T-helper 2 cell treated with Interferon-gamma antibody and Interleukin-4, amounts not matched to agents 5 μg/mL and 100 μg/mL, for 36 hours (primary cell): ENCODE results near the gene ABHD15.

Source experiments
- DNase-seq: peaks from one replicate; pipeline ENCODE4 v3.0.0; 2021; ENCODE audit warnings: low spot score
- H3K27ac Mint-ChIP-seq: one replicate; pipeline ENCODE4 v1.8.0; 2021; ENCODE audit warnings: mild to moderate bottlenecking, mixed read lengths
- H3K27me3 Mint-ChIP-seq: one replicate; pipeline ENCODE4 v1.8.0; 2021; ENCODE audit warnings: low read depth, mixed read lengths
- H3K36me3 Mint-ChIP-seq: one replicate; pipeline ENCODE4 v1.8.0; 2021; ENCODE audit warnings: low read depth, mixed read lengths
- H3K4me1 Mint-ChIP-seq: one replicate; pipeline ENCODE4 v1.8.0; 2021; ENCODE audit warnings: low read depth, mixed read lengths
- H3K4me3 Mint-ChIP-seq: one replicate; pipeline ENCODE4 v1.8.0; 2022; ENCODE audit warnings: mild to moderate bottlenecking, moderate library complexity, mixed read lengths
- H3K9me3 Mint-ChIP-seq: one replicate; pipeline ENCODE4 v1.8.0; 2021; ENCODE audit warnings: mixed read lengths

ABHD15 gene

GRCh38 chr17:29581583-29582253, 14.9 kb upstream of the ABHD15 start:
- no peak overlapping the region for H3K27ac Mint-ChIP-seq
- H3K4me3 Mint-ChIP-seq = no peak overlapping the region
- H3K9me3 Mint-ChIP-seq = no peaks in the 10 kb centered on the region
- no peaks in the 10 kb centered on the region for H3K27me3 Mint-ChIP-seq
- peaks cover 30% of the 10 kb centered on the region for H3K4me1 Mint-ChIP-seq
- peaks cover 35% of the 10 kb centered on the region for H3K36me3 Mint-ChIP-seq
- no peak for DNase-seq

GRCh38 chr17:29579866-29580771, 13.3 kb upstream of the ABHD15 start:
- no peak overlapping the region for H3K4me3 Mint-ChIP-seq
- peaks cover 40% of the 10 kb centered on the region for H3K36me3 Mint-ChIP-seq
- H3K27me3 Mint-ChIP-seq = no peaks in the 10 kb centered on the region
- DNase-seq = peak; percentile 84
- H3K27ac Mint-ChIP-seq = peak overlapping the region; percentile 85
- no peaks in the 10 kb centered on the region for H3K9me3 Mint-ChIP-seq
- H3K4me1 Mint-ChIP-seq = peaks cover 18% of the 10 kb centered on the region

GRCh38 chr17:29578626-29579485, 12.0 kb upstream of the ABHD15 start:
- no peaks in the 10 kb centered on the region for H3K27me3 Mint-ChIP-seq
- H3K4me1 Mint-ChIP-seq = peaks cover 11% of the 10 kb centered on the region
- H3K36me3 Mint-ChIP-seq = peaks cover 45% of the 10 kb centered on the region
- no peak overlapping the region for H3K4me3 Mint-ChIP-seq
- no peaks in the 10 kb centered on the region for H3K9me3 Mint-ChIP-seq
- DNase-seq = no peak
- no peak overlapping the region for H3K27ac Mint-ChIP-seq

DNA sequence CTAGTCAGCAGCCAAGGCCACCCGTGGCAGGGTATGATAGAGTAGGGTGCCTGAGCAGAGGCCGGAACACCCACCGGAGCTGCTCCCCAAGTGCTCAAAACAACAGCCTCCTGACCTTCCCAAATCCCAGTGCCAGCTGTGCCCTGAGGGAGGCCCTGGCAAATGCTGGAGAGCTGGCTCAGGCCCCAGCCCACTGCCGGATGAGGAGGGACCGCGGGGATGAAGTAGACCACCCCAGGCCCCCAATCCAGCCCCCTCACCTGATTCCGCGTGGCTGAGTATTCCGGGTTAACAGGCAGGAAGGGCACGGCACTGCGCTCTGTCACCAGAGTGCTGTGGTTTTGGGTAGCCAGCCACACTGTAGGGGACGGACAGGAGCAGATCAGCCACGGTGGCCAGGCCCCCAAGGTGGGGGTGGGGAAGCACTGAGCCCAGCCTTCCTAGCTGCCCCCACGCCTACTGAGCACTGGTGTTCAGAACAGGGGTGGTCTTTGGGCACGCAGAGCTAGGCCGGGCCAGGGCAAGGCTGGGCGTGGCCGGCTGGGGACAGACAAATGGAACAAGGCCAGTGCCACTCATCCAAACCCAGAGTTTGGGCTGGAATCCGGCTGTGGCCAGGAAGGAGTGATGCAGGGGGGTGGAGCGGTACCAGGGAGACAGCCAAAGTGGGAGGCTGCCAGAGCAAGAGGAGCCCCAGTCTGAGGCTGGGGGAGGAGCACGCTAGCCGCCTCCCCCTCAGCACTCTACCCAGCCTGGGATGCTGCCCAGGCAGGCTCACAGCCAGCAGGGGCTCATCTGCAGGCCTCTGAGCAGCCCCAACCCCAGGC, 10.8 kb upstream of the ABHD15 start:
- no peaks in the 10 kb centered on the region for H3K9me3 Mint-ChIP-seq
- no peak for DNase-seq

GRCh38 chr17:29577001-29577370, 10.1 kb upstream of the ABHD15 start:
- Mint-ChIP-seq H3K4me1 (peaks cover 9% of the 10 kb centered on the region), H3K36me3 (peaks cover 35% of the 10 kb centered on the region), H3K27me3 (no peaks in the 10 kb centered on the region), H3K27ac (no peak overlapping the region), H3K9me3 (no peaks in the 10 kb centered on the region), H3K4me3 (no peak overlapping the region)
- DNase-seq = no peak

More for the DNA sequence above, 10.8 kb upstream of the ABHD15 start:
- no peak overlapping the region for H3K27ac Mint-ChIP-seq
- H3K4me1 Mint-ChIP-seq = peaks cover 11% of the 10 kb centered on the region
- H3K36me3 Mint-ChIP-seq = peaks cover 39% of the 10 kb centered on the region
- no peaks in the 10 kb centered on the region for H3K27me3 Mint-ChIP-seq
- no peak overlapping the region for H3K4me3 Mint-ChIP-seq

GRCh38 chr17:29576214-29577000, 9.6 kb upstream of the ABHD15 start:
- peaks cover 9% of the 10 kb centered on the region for H3K4me1 Mint-ChIP-seq
- H3K4me3 Mint-ChIP-seq = no peak overlapping the region
- peaks cover 35% of the 10 kb centered on the region for H3K36me3 Mint-ChIP-seq
- no peaks in the 10 kb centered on the region for H3K9me3 Mint-ChIP-seq
- no peak for DNase-seq
- H3K27ac Mint-ChIP-seq = no peak overlapping the region
- H3K27me3 Mint-ChIP-seq = no peaks in the 10 kb centered on the region

- no peak overlapping the region for H3K4me3 Mint-ChIP-seq
- DNase-seq = no peak
- peaks cover 14% of the 10 kb centered on the region for H3K4me1 Mint-ChIP-seq
- H3K27me3 Mint-ChIP-seq = no peaks in the 10 kb centered on the region
- H3K36me3 Mint-ChIP-seq = peaks cover 39% of the 10 kb centered on the region
- H3K9me3 Mint-ChIP-seq = no peaks in the 10 kb centered on the region
- no peak overlapping the region for H3K27ac Mint-ChIP-seq
Measured at GRCh38 chr17:29575511-29576213, 8.8 kb upstream of the ABHD15 start.

DNA sequence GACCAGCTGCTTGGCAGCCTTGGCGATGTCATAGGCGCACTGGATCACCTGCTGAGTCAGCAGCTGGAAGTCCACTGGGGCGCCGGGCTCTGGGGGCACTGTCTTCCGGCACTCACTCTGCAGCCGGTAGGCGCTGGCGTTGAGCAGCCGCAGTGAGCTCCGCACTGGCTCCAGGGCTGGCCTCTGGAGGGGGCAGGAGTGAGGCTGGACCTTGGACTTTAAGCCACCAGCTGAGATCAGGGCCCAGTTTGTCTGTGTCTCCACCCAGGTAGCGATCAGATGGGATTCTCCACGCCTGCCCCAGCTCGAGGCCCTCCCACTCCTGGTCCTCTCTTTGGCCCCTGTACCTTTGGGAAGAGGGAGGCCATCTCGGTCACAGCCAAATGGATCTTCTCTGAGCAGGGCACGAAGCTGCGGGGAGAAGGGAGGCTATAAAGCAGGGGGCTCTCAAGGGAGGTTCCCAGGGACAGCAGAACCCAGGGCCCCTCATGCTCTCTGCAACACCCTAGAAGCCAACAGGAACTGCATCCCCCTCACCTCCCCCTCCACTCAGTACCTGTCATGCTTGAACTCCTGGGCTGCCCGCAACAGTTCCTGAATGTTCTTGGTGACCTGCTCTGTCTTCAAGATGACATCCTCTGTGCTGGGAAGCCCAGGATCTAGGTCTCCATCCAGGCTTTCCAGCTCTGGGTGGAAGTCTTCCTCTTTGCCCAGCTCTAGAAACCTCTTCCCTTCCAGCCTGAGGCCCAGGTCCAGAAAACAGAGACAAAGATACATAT, 8.1 kb upstream of the ABHD15 start:
- no peak for DNase-seq
- Mint-ChIP-seq H3K4me1 (peaks cover 9% of the 10 kb centered on the region), H3K27me3 (no peaks in the 10 kb centered on the region), H3K27ac (peak overlapping the region; percentile 36), H3K36me3 (peaks cover 36% of the 10 kb centered on the region), H3K9me3 (no peaks in the 10 kb centered on the region), H3K4me3 (no peak overlapping the region)

- Mint-ChIP-seq H3K4me1 (peaks cover 11% of the 10 kb centered on the region), H3K4me3 (no peak overlapping the region), H3K27ac (no peak overlapping the region), H3K9me3 (no peaks in the 10 kb centered on the region), H3K27me3 (no peaks in the 10 kb centered on the region), H3K36me3 (peaks cover 32% of the 10 kb centered on the region)
- no peak for DNase-seq
Measured at GRCh38 chr17:29573871-29574731, 7.3 kb upstream of the ABHD15 start.

GRCh38 chr17:29573558-29573869, 6.7 kb upstream of the ABHD15 start:
- H3K4me3 Mint-ChIP-seq = no peak overlapping the region
- no peak for DNase-seq
- peaks cover 13% of the 10 kb centered on the region for H3K4me1 Mint-ChIP-seq
- H3K36me3 Mint-ChIP-seq = peaks cover 28% of the 10 kb centered on the region
- H3K27ac Mint-ChIP-seq = no peak overlapping the region
- H3K9me3 Mint-ChIP-seq = no peaks in the 10 kb centered on the region
- no peaks in the 10 kb centered on the region for H3K27me3 Mint-ChIP-seq
